T-helper 1 cell treated with Interleukin-12 subunit alpha and Interleukin-12 subunit beta and Interleukin-4 antibody, amounts not matched to agents 30 μg/mL and 1 μg/mL, for 36 hours (primary cell): Measurements from ENCODE around the gene B3GNT9.
A peak's percentile ranks its signal among the peaks of the same experiment; 100 is the strongest.

Experiments
- H3K27ac Mint-ChIP-seq: one replicate; pipeline ENCODE4 v1.8.0; 2021; ENCODE audit warnings: mild to moderate bottlenecking, mixed read lengths
- H3K27me3 Mint-ChIP-seq: one replicate; pipeline ENCODE4 v1.8.0; 2021; ENCODE audit warnings: low read depth, mixed read lengths
- H3K36me3 Mint-ChIP-seq: one replicate; pipeline ENCODE4 v1.8.0; 2021; ENCODE audit warnings: low read depth, mixed read lengths
- H3K4me1 Mint-ChIP-seq: one replicate; pipeline ENCODE4 v1.8.0; 2021; ENCODE audit warnings: low read depth, mixed read lengths
- H3K4me3 Mint-ChIP-seq: one replicate; pipeline ENCODE4 v1.8.0; 2021; ENCODE audit warnings: mild to moderate bottlenecking, moderate library complexity, mixed read lengths
- H3K9me3 Mint-ChIP-seq: one replicate; pipeline ENCODE4 v1.8.0; 2021; ENCODE audit warnings: mixed read lengths

Gene B3GNT9

DNA sequence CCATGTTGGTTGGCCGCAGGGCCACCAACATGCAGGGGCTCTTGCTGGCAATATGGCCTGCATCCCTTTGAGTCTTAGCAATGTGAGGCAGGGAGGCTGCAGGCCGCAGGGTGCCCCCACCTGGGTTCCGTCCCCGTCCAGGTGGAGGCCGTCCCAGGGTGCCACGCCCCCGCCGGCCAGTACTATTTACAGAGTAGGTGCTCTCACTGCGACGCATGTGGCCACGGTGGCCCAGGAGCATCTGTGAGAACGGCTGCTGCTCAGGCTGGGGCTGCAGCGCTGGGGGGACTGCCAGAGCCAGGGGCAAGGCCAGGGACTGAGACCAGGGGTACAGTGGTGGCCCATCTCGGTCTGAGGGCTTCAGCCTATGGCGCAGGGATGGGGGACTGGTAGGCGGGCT, 29.4 kb upstream of the B3GNT9 start:
- Mint-ChIP-seq H3K9me3 (no peaks in the 10 kb centered on the region), H3K36me3 (peaks cover 18% of the 10 kb centered on the region), H3K27me3 (peaks cover 2% of the 10 kb centered on the region), H3K4me1 (peaks cover 32% of the 10 kb centered on the region), H3K27ac (no peak overlapping the region), H3K4me3 (no peak overlapping the region)

DNA sequence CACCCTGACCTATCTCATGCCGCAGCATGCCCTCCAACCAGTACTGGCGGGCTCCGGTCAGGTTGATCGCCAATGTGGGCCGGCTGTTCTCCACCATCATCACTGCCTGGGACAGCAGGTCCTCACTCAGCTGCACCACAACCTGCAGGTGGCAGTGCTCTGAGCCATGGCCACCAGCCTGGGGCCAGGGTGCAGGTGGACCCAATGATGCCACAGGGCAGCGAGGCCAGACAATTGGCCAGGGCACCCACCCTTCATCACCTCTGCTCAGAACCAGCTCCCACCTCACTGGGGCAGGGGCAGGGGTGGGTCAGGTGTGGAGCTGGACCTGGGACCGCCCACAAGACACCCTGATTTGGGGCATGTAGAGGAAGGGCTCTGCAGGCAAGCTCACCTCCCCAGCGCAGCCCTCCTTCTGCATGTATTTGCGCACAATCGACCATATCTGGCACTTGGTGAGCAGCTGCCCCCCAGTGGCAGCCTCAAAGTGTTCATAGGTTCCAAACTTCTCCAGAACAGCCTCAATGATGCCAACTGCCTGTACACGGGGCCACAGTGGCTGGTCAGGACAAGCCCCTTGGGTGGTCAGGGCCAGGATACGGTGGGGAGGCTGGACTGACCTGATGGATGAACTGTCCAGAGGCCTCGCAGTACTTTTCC, 28.8 kb upstream of the B3GNT9 start:
- H3K27me3 Mint-ChIP-seq: no peaks in the 10 kb centered on the region
- no peaks in the 10 kb centered on the region for H3K9me3 Mint-ChIP-seq
- H3K36me3 Mint-ChIP-seq: peaks cover 18% of the 10 kb centered on the region
- no peak overlapping the region for H3K4me3 Mint-ChIP-seq
- peaks cover 32% of the 10 kb centered on the region for H3K4me1 Mint-ChIP-seq
- H3K27ac Mint-ChIP-seq: no peak overlapping the region

DNA sequence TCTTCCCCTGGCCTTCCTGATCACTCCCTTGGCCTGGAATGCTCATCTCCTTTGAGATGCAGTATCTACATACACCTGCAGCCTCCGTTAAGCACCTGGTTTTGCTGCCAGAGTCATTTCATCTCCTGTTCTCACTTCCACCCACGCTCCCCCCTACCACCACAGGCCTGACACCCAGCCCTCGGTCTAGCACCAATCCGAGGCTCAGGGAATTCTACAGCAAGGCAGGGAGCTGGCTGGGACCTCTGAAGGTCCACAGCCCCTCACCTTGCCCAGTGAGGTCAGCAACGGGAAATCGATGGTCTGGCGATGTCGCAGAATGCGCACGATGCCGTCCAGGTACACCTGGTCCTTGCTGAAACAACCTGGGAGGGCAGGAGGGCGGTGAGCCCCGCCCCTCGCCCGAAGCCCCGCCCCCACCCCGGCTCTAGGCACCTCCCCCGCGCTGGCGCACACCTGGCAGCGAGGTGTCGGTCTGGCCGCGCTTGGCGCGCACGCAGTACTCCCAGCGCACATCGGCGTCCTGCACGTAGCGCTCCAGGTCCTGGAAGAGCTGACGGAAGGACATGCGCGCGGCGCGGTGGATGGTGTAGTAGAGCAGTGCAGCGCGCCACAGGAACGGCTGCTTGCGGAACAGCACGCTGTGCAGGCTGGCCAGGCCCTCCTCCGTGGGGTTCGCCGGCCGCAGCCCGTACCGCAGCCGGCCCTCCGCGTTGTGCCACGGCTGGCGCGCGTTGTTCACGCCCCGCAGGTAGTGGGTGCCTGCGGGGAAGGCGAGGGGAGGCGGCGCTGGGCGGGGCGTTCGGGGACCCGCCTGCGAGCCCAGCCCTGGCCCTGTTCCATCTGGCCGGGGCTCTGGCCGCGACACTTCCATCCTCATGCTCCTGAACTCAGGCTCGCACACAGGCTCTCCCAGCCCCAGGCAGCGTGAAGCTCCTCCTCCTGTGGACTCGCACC, 27.2 kb upstream of the B3GNT9 start:
- H3K4me1 Mint-ChIP-seq: peaks cover 43% of the 10 kb centered on the region
- H3K9me3 Mint-ChIP-seq: no peaks in the 10 kb centered on the region
- peak overlapping the region; percentile 73 for H3K4me3 Mint-ChIP-seq
- H3K36me3 Mint-ChIP-seq: peaks cover 26% of the 10 kb centered on the region
- no peaks in the 10 kb centered on the region for H3K27me3 Mint-ChIP-seq
- peak overlapping the region; percentile 71 for H3K27ac Mint-ChIP-seq

DNA sequence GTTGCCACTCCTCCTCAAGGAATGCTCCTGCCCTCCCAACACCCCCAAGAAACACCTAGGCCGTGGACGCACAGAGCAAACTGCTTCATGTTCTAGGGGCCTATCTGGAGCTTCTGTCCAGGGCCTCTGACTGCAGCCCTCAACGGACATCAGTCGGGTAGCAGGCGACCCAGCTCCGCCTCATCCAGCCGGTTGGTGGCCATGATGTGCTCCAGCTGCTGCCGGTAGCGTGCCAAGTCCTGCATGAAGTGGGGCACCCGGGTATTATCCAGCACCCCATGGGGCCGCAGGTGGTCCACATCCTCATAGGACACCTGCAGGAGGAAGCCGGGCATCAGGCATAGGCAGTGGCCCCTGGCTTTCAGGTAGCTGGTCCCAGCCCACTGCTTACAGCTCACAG, 25.9 kb upstream of the B3GNT9 start:
- Mint-ChIP-seq H3K27ac (peak overlapping the region; percentile 63), H3K9me3 (no peaks in the 10 kb centered on the region), H3K4me1 (peaks cover 49% of the 10 kb centered on the region), H3K27me3 (no peaks in the 10 kb centered on the region), H3K36me3 (peaks cover 30% of the 10 kb centered on the region), H3K4me3 (no peak overlapping the region)

DNA sequence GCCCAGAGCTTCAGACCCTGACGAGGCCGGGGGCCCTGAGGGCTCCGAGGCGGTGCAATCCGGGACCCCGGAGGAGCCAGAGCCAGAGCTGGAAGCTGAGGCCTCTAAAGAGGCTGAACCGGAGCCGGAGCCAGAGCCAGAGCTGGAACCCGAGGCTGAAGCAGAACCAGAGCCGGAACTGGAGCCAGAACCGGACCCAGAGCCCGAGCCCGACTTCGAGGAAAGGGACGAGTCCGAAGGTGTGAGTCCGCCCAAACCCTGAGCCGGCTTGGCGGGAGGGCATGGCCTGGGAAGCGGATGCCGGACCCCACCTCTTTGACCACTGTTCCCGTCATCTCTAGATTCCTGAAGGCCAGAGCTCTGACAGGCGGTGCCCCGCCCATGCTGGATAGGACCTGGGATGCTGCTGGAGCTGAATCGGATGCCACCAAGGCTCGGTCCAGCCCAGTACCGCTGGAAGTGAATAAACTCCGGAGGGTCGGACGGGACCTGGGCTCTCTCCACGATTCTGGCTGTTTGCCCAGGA, 24.0 kb upstream of the B3GNT9 start:
- peaks cover 64% of the 10 kb centered on the region for H3K4me1 Mint-ChIP-seq
- H3K9me3 Mint-ChIP-seq: no peaks in the 10 kb centered on the region
- peak overlapping the region; percentile 89 for H3K4me3 Mint-ChIP-seq
- no peaks in the 10 kb centered on the region for H3K27me3 Mint-ChIP-seq
- peaks cover 35% of the 10 kb centered on the region for H3K36me3 Mint-ChIP-seq
- H3K27ac Mint-ChIP-seq: no peak overlapping the region

DNA sequence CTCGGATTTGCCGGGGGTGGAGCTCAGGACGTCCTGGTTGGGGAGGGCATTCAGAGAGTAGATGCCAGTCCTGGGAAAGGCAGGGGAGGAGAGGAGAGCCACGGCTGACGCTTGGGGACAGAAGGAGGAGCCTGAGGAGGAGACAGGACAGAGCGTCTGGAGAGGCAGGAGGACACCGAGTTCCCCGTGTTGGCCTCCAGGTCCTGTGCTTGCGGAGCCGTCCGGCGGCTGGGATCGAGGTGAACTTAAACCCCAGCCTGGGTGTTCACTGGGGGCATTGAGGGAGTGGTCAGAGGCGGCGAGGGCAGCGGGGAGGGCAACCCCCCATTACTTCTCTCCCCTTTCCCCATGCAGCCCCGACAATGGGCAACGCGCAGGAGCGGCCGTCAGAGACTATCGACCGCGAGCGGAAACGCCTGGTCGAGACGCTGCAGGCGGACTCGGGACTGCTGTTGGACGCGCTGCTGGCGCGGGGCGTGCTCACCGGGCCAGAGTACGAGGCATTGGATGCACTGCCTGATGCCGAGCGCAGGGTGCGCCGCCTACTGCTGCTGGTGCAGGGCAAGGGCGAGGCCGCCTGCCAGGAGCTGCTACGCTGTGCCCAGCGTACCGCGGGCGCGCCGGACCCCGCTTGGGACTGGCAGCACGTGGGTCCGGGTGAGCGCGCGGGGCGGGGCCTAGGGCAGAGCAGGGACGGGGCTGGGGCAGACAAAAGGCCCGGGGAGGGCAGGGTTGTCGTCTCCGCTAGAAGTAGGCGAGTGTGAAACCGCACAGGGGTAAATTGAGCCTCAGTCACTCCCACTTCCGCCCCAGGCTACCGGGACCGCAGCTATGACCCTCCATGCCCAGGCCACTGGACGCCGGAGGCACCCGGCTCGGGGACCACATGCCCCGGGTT, 23.3 kb upstream of the B3GNT9 start:
- Mint-ChIP-seq H3K9me3 (no peaks in the 10 kb centered on the region), H3K27ac (peak overlapping the region; percentile 83), H3K4me3 (peak overlapping the region; percentile 89), H3K36me3 (peaks cover 35% of the 10 kb centered on the region), H3K27me3 (no peaks in the 10 kb centered on the region), H3K4me1 (peaks cover 65% of the 10 kb centered on the region)

DNA sequence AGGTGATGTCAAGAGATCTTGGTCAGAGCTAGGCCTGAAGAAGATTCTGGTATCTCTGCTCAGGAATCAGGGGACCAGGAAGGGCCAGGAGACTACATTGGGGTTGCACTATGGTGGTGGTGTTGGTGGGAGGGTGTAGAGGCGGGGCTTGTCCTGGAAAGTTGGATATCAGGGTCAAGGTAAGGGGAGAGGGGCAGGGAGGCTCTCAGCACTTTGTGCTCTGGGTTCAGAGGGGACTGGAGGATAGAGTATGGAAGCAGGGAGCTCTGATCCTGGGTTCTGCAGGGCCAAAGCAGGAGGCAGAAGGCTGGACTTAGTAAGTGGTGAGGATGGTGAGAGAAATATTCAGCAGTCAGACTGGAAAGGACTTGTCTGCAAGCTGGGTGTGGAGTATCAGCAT, 22.5 kb upstream of the B3GNT9 start:
- Mint-ChIP-seq H3K27me3 (no peaks in the 10 kb centered on the region), H3K36me3 (peaks cover 36% of the 10 kb centered on the region), H3K4me3 (peak overlapping the region; percentile 89), H3K27ac (peak overlapping the region; percentile 83), H3K4me1 (peaks cover 62% of the 10 kb centered on the region), H3K9me3 (no peaks in the 10 kb centered on the region)

DNA sequence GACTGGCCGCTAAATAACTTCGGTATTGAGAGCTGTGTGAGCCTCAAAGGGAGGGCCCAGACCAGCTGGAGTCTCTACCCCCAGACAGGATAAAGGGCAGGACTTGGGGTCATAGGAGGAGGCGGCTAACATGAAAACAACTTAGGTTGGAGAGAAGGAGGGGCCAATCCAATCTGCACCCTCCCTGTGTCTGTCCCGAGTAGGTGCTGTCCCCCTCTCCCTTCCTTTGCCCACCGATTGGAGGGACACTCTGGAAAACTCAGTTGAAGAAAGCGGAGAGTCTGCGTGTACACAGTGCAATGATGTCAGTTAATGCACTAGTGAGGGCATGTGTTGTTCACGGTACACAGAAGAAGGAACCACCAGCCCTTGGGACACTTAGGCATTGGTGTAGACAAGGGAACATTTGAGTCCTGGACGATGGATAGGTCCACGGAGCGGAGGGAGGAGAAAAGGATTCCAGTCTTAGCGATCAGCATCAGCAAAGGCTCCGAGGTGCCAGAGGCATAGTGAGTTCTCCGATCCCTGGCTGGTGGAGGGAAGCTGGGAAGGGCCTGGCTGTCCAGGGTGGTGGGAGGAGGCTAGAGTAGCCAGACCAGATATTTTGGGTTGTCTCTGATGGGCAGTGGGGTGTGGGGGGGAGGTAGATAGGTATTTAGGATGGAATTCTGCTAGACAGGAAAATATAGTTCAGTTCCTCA, 20.3 kb upstream of the B3GNT9 start:
- Mint-ChIP-seq H3K27ac (peak overlapping the region; percentile 86), H3K9me3 (no peaks in the 10 kb centered on the region), H3K4me1 (peaks cover 61% of the 10 kb centered on the region), H3K36me3 (peaks cover 36% of the 10 kb centered on the region), H3K27me3 (peaks cover 8% of the 10 kb centered on the region), H3K4me3 (peak overlapping the region; percentile 91)

DNA sequence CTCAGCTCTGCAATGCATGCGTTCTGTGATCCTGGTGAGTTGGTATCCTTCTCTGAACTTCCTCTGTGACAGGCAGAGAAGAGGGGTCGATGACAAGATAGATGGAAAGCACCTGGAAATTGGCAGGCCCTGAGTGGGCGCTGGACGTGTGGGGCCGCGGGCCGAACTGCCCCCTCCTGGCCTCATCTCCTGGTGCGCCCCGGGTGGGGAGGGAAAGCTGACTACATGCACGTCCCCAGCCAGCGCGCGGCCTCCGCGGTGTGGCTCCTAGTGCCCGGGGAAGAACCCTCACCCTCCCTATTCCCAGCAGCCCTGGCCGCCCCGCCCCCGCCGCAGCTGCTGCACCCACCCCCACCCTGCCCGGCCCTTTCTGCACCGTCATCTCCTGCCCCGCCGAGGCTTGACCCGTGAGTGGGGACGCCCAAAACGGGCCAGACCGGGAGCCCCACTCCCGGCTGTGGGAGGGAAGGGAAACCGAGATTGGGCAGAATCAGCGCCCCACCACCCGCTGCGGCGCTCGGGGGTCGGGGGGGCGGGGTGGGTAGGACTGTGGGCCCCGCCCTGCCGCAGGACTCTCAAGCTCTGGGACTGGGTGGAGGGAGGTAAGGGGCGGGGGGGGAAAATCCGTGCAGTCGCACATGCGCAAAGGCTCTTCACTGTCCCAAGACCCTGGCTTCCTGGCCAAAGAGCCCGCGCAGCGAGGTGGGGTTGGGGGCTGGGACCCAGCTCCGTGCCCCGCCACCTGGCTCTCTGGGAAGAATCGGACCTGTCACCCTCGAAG, 19.6 kb upstream of the B3GNT9 start, which contains the start of gene NOL3:
Gene NOL3, plus strand, starts transcription at position 371 of the 781 bp plus-strand sequence.
- peak within 1 kb of the TSS; percentile 91 for H3K4me3 Mint-ChIP-seq
- H3K4me1 Mint-ChIP-seq: peaks cover 54% of the 10 kb centered on the region
- H3K27me3 Mint-ChIP-seq: peaks cover 10% of the 10 kb centered on the region
- peaks cover 30% of the 10 kb centered on the region for H3K36me3 Mint-ChIP-seq
- H3K9me3 Mint-ChIP-seq: no peaks in the 10 kb centered on the region
- peak within 1 kb of the TSS; percentile 94 for H3K27ac Mint-ChIP-seq

DNA sequence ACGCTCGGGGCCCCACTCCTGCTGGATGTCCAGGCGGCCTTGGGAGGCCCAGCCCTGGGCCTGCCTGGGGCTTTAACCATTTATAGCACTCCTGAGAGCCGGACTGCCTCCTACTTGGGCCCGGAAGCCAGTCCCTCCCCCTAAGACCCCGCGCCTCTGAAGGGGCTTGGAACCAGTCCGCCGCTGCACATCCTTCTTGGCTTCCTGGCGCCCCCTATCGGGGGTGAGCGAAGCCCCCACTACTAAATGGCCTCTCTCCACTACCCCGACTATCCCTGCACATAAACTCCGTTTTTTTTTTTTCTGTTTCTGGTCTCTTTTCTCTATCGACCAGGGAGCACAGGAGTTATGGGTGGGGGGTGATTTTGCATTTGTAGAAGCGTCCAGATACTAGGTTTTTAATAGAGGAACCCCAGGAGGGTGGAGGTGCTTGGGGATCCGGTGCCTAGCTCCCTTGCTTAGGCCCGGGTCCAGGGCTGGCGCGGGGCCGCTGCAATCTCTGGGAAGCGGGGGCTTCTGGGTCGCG, 18.9 kb upstream of the B3GNT9 start:
- Mint-ChIP-seq H3K4me1 (peaks cover 55% of the 10 kb centered on the region), H3K27me3 (peaks cover 15% of the 10 kb centered on the region), H3K4me3 (peak overlapping the region; percentile 91), H3K36me3 (peaks cover 33% of the 10 kb centered on the region), H3K9me3 (no peaks in the 10 kb centered on the region), H3K27ac (peak overlapping the region; percentile 94)

DNA sequence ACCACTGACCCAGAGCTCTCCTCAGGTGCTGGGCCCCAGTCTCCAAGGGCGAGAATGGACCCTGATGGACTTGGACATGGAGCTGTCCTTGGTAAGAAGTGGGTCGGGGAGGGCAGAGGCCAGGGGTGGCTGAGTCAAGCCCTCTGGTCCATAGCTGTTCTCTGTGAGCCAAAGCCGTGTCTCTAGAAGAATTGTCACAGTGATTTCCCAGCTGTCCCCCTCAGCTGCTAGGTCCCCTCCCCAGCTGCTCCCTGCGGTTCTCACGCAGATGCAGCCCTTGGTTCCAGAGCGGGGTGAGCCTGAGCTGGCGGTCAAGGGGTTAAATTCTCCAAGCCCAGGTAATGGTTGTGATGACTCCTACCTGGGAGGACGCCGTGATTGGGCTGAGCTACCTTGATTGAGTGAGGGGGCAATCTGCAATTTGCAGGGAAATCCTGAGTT, 18.2 kb upstream of the B3GNT9 start:
- Mint-ChIP-seq H3K4me3 (peak overlapping the region; percentile 14), H3K27ac (no peak overlapping the region), H3K9me3 (no peaks in the 10 kb centered on the region), H3K4me1 (peaks cover 57% of the 10 kb centered on the region), H3K27me3 (peaks cover 18% of the 10 kb centered on the region), H3K36me3 (peaks cover 33% of the 10 kb centered on the region)

DNA sequence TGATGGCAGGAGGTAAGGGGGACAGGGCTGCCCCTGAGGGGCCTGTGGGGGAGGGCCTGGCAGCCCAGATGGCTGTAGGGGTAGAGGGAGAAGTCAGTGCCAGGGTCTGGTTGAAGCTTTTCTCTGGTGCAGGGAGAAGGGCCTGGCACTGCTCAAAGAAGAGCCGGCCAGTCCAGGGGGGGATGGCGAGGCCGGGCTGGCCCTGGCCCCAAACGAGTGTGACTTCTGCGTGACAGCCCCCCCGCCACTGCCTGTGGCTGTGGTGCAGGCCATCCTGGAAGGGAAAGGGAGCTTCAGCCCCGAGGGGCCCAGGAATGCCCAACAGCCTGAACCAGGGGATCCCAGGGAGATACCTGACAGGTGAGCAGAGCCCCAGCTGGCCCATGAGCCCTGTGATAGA, 16.8 kb upstream of the B3GNT9 start:
- Mint-ChIP-seq H3K4me3 (peak overlapping the region; percentile 35), H3K9me3 (no peaks in the 10 kb centered on the region), H3K36me3 (peaks cover 24% of the 10 kb centered on the region), H3K4me1 (peaks cover 46% of the 10 kb centered on the region), H3K27me3 (peaks cover 19% of the 10 kb centered on the region), H3K27ac (no peak overlapping the region)
